ENCODE data around the gene SULT1C4.

DNA sequence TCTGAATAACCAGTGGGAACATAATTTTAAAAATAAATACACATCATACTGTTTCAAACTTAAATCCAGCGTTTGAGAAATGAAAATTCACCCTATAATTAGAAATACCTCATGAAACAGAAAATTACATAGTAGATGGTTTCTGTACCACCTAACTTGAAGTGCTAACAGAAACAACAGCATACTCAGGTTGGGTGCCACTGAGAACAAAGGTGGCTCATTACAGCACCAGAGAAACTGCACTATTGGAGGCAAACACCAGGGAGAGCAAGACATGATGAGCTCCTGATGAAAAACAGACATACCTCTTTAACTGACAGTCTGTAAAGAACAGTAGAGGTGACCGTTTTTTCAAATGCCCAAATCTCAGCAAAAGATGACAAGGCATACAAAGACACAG, 12.6 kb downstream of the SULT1C4 start:
- TF ChIP-seq TAF1 (IDR thresholded peaks at IDR 0.05; ENCODE audit: borderline replicate concordance, low read depth, low read length) (no peak), POLR2A (IDR thresholded peaks at IDR 0.05; ENCODE audit: low read depth, low read length) (no peak), POLR2AphosphoS5 (IDR thresholded peaks at IDR 0.05; ENCODE audit: low read depth, low read length) (no peak)

Data from GM12892 (cell line).